Sigmoid colon (tissue), 4 donors: ENCODE data around the gene OVOL2.

ENCODE experiments used
- CTCF ChIP-seq, 4 experiments: fragments of 450-650 bp in 3 of 4; fragments of 200-600 bp in 1 of 4; IDR thresholded peaks; one replicate each; pipeline ENCODE4 v1.5.1; 2016 to 2019; ENCODE audit warnings: antibody characterized with exemption in 4 of 4, mild to moderate bottlenecking in 3 of 4, moderate library complexity in 2 of 4
- EP300 ChIP-seq, 4 donors: sonication (generic); formaldehyde crosslinking; IDR thresholded peaks; one replicate each; pipeline ENCODE4 v1.6.1; 2017; ENCODE audit warnings: antibody characterized with exemption in 4 of 4
- POLR2A ChIP-seq, 2 donors: fragments of 450-650 bp; IDR thresholded peaks; one replicate each; pipeline ENCODE4 v1.6.1; 2016; ENCODE audit warnings: antibody characterized with exemption in 2 of 2, mild to moderate bottlenecking in 2 of 2, moderate library complexity in 2 of 2

- TF ChIP-seq CTCF (IDR thresholded peaks at IDR 0.05): no peak
- no peak for TF ChIP-seq EP300 (IDR thresholded peaks at IDR 0.05)
- TF ChIP-seq POLR2A (IDR thresholded peaks at IDR 0.05): no peak
These were observed 43.3 kb downstream of the OVOL2 start for GRCh38 chr20:18014411-18014810.
